Measurements from ENCODE around the gene C10orf71.

Gene C10orf71

GRCh38 chr10:49338604-49339003, 39.6 kb downstream of the C10orf71 start:
- DNase-seq, result no peak

- no peak for DNase-seq
These were observed 45.9 kb downstream of the C10orf71 start for GRCh38 chr10:49344840-49345239.

- no peak for DNase-seq
These were observed 48.4 kb downstream of the C10orf71 start for GRCh38 chr10:49347342-49347741.

- no peak for DNase-seq
These were observed 48.9 kb downstream of the C10orf71 start for GRCh38 chr10:49347827-49348226.

- DNase-seq, result no peak
These were observed 49.6 kb downstream of the C10orf71 start for GRCh38 chr10:49348593-49348992.

- DNase-seq, result no peak
These were observed 50.4 kb downstream of the C10orf71 start for GRCh38 chr10:49349390-49349789.

- DNase-seq, result no peak
These were observed 51.2 kb downstream of the C10orf71 start for GRCh38 chr10:49350138-49350537.

GRCh38 chr10:49350846-49351532, 52.0 kb downstream of the C10orf71 start:
- no peak for DNase-seq

- peak; percentile 19 for DNase-seq
These were observed 52.7 kb downstream of the C10orf71 start for GRCh38 chr10:49351669-49352068.

GRCh38 chr10:49352323-49352722, 53.4 kb downstream of the C10orf71 start:
- DNase-seq, result no peak

GRCh38 chr10:49353026-49353894, 54.3 kb downstream of the C10orf71 start:
- no peak for DNase-seq

GRCh38 chr10:49353895-49354566, 55.1 kb downstream of the C10orf71 start:
- no peak for DNase-seq

- no peak for DNase-seq
These were observed 55.6 kb downstream of the C10orf71 start for GRCh38 chr10:49354593-49354992.

- DNase-seq, result no peak
These were observed 56.3 kb downstream of the C10orf71 start for GRCh38 chr10:49355221-49355620.

- DNase-seq, result no peak
These were observed 57.2 kb downstream of the C10orf71 start for GRCh38 chr10:49356181-49356580.

GRCh38 chr10:49356944-49357343, 58.0 kb downstream of the C10orf71 start:
- DNase-seq, result no peak

- no peak for DNase-seq
These were observed 58.9 kb downstream of the C10orf71 start for GRCh38 chr10:49357910-49358309.

GRCh38 chr10:49359349-49360270, 60.6 kb downstream of the C10orf71 start:
- DNase-seq, result peak; percentile 46

- DNase-seq, result peak; percentile 54
These were observed 61.6 kb downstream of the C10orf71 start for GRCh38 chr10:49360271-49361177.

GRCh38 chr10:49361178-49361554, 62.2 kb downstream of the C10orf71 start:
- DNase-seq, result no peak

Data from NCI-H345 (cell line).